Body of pancreas (tissue), 4 donors: ENCODE data around the gene NHLH1. TPM values are rescaled to one million over a fixed set of nuclear protein-coding genes. Genes with fewer than 3 reads are reported as not detected.

Experiments
- ATAC-seq: fragments of 150-250 bp; one replicate; pipeline ENCODE4 v1.9.1; 2016
- DNase-seq, 4 donors: peaks; one replicate each; pipeline ENCODE4 v3.0.0-alpha.2; 2019
- H3K27ac ChIP-seq, 4 donors: fragments of 200-600 bp; sonication (generic); 1 replicate in 3 of 4; 2 replicates in 1 of 4; pipeline versions ENCODE4 v1.5.1 to v1.6.1; 2016 to 2019; ENCODE audit warnings: mild to moderate bottlenecking in 1 of 4, mixed read lengths in 1 of 4, moderate library complexity in 1 of 4
- H3K27me3 ChIP-seq, 2 donors: fragments of 200-600 bp; sonication (generic); one replicate each; pipeline ENCODE4 v1.6.0; 2016; ENCODE audit warnings: mild to moderate bottlenecking in 1 of 2
- H3K36me3 ChIP-seq, 2 donors: fragments of 200-600 bp; sonication (generic); replicated peaks in 1 of 2; 2 replicates each; pipeline ENCODE4 v1.5.1; 2016; ENCODE audit warnings: low read depth in 2 of 2; ENCODE audit not compliant: insufficient read depth in 1 of 2
- H3K4me1 ChIP-seq: fragments of 200-600 bp; sonication (generic); one replicate; pipeline ENCODE4 v1.6.0; 2016
- H3K4me3 ChIP-seq, 2 donors: fragments of 200-600 bp; sonication (generic); 1 replicate in 1 of 2; 2 replicates in 1 of 2; pipeline ENCODE4 v1.5.1; 2016 to 2019
- H3K9me3 ChIP-seq, 3 donors: fragments of 200-600 bp; sonication (generic); 1 replicate in 2 of 3; 2 replicates in 1 of 3; pipeline ENCODE4 v1.5.1; 2016
- POLR2A ChIP-seq, 3 donors: fragments of 450-650 bp; IDR thresholded peaks; one replicate each; pipeline ENCODE4 v1.6.1; 2016; ENCODE audit warnings: antibody characterized with exemption in 3 of 3, mild to moderate bottlenecking in 2 of 3
- whole genome bisulfite sequencing, 2 donors: methylation state at CpG; one replicate each; pipeline ENCODE4 v1.1.5; 2017; 5-methylcytosine and 5-hydroxymethylcytosine counted together
- intact Hi-C: fragments of 100-400 bp; cut with DNase I; formaldehyde crosslinking; loops from one replicate; pipeline ENCODE4 v1.15.1; 2023
- total RNA-seq, 2 donors: library from RNA; depleted of rRNA; stranded (reverse); fragments of >200 nt; gene quantifications; one replicate each; pipeline ENCODE4 v1.1.0, GENCODE V29; 2016
- TF ChIP-seq, protein P1 (sequence below), 7 experiments: fragments of 450-650 bp in 4 of 7; fragments of 200-600 bp in 3 of 7; sonication (generic) in 3 of 7; IDR thresholded peaks; one replicate each; pipeline ENCODE4 v1.5.1; 2016 to 2019; ENCODE audit warnings: antibody characterized with exemption in 7 of 7

The NHLH1 gene
- total RNA-seq, 2 donors from 2014 or later = not detected

DNA sequence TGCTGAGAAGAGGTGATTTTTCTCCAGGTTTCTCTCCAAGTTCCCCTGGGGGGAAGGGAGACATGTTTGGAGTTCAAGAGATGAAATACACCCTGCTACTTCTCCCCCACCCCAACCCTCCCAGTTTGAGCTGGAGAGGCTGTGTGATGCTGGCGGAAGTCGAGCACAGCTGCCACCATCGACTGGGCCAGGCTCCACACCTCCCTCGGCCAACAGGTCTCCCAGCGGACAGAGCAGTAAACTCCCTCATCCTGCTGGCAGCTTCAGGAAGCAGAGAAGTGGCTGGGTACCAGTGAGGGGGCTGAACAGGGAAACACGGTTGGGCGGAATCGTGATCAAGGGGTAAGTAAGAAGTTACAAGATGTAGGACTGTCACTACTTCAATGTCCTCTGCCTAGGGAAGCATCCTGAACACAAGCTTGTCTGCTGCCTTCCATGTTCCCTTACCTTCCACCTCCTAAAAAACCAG lies 6.6 kb upstream of the NHLH1 start:
- Histone ChIP-seq H3K27me3 (no peaks in the 10 kb centered on the region), H3K4me3 (no peak overlapping the region), H3K36me3 (peaks cover 8 to 25% of the 10 kb centered on the region in 2 donors), H3K9me3 (no peaks in the 10 kb centered on the region), H3K4me1 (no peaks in the 10 kb centered on the region), H3K27ac (no peak overlapping the region)
- TF ChIP-seq, protein P1, sequence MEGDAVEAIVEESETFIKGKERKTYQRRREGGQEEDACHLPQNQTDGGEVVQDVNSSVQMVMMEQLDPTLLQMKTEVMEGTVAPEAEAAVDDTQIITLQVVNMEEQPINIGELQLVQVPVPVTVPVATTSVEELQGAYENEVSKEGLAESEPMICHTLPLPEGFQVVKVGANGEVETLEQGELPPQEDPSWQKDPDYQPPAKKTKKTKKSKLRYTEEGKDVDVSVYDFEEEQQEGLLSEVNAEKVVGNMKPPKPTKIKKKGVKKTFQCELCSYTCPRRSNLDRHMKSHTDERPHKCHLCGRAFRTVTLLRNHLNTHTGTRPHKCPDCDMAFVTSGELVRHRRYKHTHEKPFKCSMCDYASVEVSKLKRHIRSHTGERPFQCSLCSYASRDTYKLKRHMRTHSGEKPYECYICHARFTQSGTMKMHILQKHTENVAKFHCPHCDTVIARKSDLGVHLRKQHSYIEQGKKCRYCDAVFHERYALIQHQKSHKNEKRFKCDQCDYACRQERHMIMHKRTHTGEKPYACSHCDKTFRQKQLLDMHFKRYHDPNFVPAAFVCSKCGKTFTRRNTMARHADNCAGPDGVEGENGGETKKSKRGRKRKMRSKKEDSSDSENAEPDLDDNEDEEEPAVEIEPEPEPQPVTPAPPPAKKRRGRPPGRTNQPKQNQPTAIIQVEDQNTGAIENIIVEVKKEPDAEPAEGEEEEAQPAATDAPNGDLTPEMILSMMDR (IDR thresholded peaks at IDR 0.05) = no peak
- no peak for TF ChIP-seq POLR2A (IDR thresholded peaks at IDR 0.05)
- ATAC-seq (no peak), DNase-seq (no peak)
- intact Hi-C loops = no loop called here
- 81 to 85% methylated on average over 8 of the region's 8 CpGs for WGBS, 2 donors

GRCh38 chr1:160361199-160361598 lies 5.7 kb upstream of the NHLH1 start:
- no peaks in the 10 kb centered on the region for H3K27me3 ChIP-seq
- no peak for ATAC-seq

DNA sequence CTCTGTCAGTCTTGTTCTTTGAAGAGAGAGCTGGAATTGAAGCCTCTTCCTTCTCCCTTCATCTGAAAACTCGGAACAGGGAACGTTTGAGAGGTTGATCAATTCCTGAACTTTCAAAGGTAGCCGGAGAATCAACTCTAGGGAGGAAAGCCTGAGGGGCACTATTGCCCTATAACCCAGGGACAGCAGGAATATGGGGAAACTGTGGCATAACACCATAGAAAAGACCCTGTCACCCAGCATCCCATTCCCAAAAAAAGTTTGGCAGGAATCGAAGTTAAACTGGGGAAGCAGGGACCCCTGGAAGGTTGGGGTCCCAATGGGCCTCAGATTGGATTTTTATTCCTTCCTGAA lies 5.1 kb upstream of the NHLH1 start:
- no peak for TF ChIP-seq POLR2A (IDR thresholded peaks at IDR 0.05)
- TF ChIP-seq, protein P1 (IDR thresholded peaks at IDR 0.05) = no peak
- Histone ChIP-seq H3K27ac (no peak overlapping the region), H3K9me3 (no peaks in the 10 kb centered on the region), H3K36me3 (peaks cover 3 to 9% of the 10 kb centered on the region in 2 donors), H3K4me3 (no peak overlapping the region), H3K4me1 (no peaks in the 10 kb centered on the region), H3K27me3 (no peaks in the 10 kb centered on the region)
- DNase-seq (no peak), ATAC-seq (no peak)
- intact Hi-C loops = no loop called here
- WGBS, 2 donors = 75 to 81% methylated on average over 4 of the region's 4 CpGs

More at GRCh38 chr1:160361199-160361598, 5.7 kb upstream of the NHLH1 start:
- intact Hi-C loops = no loop called here
- no peak overlapping the region for H3K4me3 ChIP-seq
- DNase-seq = no peak
- no peaks in the 10 kb centered on the region for H3K4me1 ChIP-seq
- peaks cover 3 to 15% of the 10 kb centered on the region in 2 donors for H3K36me3 ChIP-seq
- H3K27ac ChIP-seq = no peak overlapping the region
- no peaks in the 10 kb centered on the region for H3K9me3 ChIP-seq
- WGBS, 2 donors = 66 to 68% methylated on average over 2 of the region's 2 CpGs
- TF ChIP-seq, protein P1 (IDR thresholded peaks at IDR 0.05) = no peak
- TF ChIP-seq POLR2A (IDR thresholded peaks at IDR 0.05) = no peak

- H3K9me3 ChIP-seq = no peaks in the 10 kb centered on the region
- ATAC-seq (no peak), DNase-seq (no peak)
- no peaks in the 10 kb centered on the region for H3K4me1 ChIP-seq
- no peak overlapping the region for H3K27ac ChIP-seq
- H3K36me3 ChIP-seq = peaks cover 0 to 6% of the 10 kb centered on the region in 2 donors
- TF ChIP-seq POLR2A (IDR thresholded peaks at IDR 0.05) = no peak
- TF ChIP-seq, protein P1 (IDR thresholded peaks at IDR 0.05) = no peak
- H3K4me3 ChIP-seq = no peak overlapping the region
- 81 to 84% methylated on average over 9 of the region's 9 CpGs for WGBS, 2 donors
- H3K27me3 ChIP-seq = no peaks in the 10 kb centered on the region
- intact Hi-C loops = no loop called here
Observed at GRCh38 chr1:160362168-160362957, 4.5 kb upstream of the NHLH1 start.

GRCh38 chr1:160363010-160363409 lies 3.9 kb upstream of the NHLH1 start:
- WGBS, 2 donors = 41 to 49% methylated on average over 5 of the region's 5 CpGs
- Histone ChIP-seq H3K4me1 (no peaks in the 10 kb centered on the region), H3K4me3 (no peak overlapping the region), H3K27me3 (no peaks in the 10 kb centered on the region), H3K36me3 (peaks cover 0 to 2% of the 10 kb centered on the region in 2 donors), H3K27ac (no peak overlapping the region), H3K9me3 (no peaks in the 10 kb centered on the region)
- intact Hi-C loops = no loop called here
- DNase-seq (no peak), ATAC-seq (no peak)
- TF ChIP-seq, protein P1 (IDR thresholded peaks at IDR 0.05) = no peak
- no peak for TF ChIP-seq POLR2A (IDR thresholded peaks at IDR 0.05)
